ENCODE measurements around the gene SAMD9L.

DNA sequence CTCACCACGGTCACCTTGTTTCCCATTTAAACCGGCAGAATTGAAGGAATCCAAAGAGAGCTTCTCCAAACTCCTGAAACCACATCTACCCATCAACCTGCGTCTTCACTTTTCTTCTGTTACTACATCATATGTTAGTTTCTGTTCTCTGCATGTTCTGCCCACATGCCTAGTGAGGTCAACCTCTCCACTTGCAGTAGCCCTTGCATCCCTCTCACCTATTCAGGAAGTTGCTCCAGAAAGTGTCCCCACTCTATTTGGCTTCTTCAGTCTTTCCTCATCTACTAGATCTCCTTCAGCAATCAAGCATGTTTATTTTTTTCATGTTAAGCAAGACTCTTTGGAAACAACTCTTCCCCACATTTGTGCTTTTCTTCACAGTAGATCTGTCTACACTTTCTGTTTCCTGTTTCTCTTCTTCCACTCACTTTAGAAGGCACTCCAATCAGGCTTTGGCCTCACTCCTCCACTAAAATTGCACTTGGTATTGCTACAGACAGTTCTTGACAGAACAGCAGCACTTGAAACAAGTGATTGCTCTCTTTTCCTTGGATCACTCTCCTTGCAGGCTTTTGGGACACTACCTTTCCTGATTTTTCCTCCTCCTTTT, 7.5 kb downstream of the SAMD9L start:
- no peak for TF ChIP-seq POLR2A (IDR thresholded peaks at IDR 0.05; ENCODE audit: low read depth, low read length)
- no peak for TF ChIP-seq POLR2AphosphoS5 (IDR thresholded peaks at IDR 0.05; ENCODE audit: low read depth, low read length)
- TF ChIP-seq TAF1 (IDR thresholded peaks at IDR 0.05; ENCODE audit: borderline replicate concordance, low read depth, low read length): no peak

All from GM12892 (cell line).